NCI-H1092 treated with DMSO at 0.1 percent for 48 hours (cell line): ENCODE results near the gene MAD1L1.
"Not testable (repeated sequence)": the region's sequence is repeated elsewhere in the genome, so short reads cannot be mapped to it uniquely, and the experiment has no call there.

Source experiments
- DNase-seq: peaks from one replicate; lab custom pipeline; 2025; lab: John Stamatoyannopoulos, UW

Gene MAD1L1

GRCh38 chr7:2044311-2044882 lies 188.3 kb downstream of the MAD1L1 start:
- DNase-seq: no peak

DNA sequence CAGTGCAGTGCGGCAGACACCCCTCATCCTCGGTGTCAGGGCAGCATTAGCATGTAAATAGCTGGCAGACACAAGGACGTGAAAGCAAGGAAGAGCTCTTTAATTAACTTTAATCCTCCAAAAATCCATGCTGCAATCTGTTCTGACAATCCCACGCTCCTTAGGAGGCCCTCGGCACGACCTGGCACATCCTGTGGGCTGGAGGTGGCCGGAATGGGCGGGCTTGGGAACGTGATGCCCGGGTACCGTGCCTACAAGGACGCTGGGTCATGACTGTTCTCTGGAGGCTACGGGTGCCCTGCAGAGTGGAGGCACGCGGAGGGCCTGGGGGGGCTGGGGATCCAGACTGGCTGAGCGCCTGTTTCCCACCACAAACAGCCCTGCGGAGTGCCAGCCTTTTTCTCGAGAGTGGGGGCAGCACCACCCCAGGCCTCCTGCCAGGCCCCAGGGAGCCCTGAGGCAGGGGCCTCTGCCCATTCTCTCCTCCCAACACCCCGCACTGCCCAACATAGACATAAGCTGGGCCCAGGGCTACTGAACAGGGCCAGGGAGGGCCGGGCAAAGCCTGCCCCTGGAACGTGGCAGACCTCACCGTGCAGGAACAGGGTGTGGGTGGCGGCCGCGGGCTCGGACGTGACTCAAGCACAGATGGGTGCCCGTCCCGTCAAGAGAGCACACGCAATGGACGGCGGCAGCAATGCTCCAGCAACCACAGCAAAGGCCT lies 189.3 kb downstream of the MAD1L1 start:
- no peak for DNase-seq

- no peak for DNase-seq
Observed at GRCh38 chr7:2042650-2043049, 190.1 kb downstream of the MAD1L1 start.

GRCh38 chr7:2041496-2042367 lies 191.0 kb downstream of the MAD1L1 start:
- DNase-seq: no peak

- no peak for DNase-seq
Observed at GRCh38 chr7:2040893-2041270, 191.9 kb downstream of the MAD1L1 start.

- no peak for DNase-seq
Observed at GRCh38 chr7:2040201-2040892, 192.4 kb downstream of the MAD1L1 start.

GRCh38 chr7:2038931-2039728 lies 193.6 kb downstream of the MAD1L1 start:
- no peak for DNase-seq

- no peak for DNase-seq
Observed at GRCh38 chr7:2037808-2038522, 194.8 kb downstream of the MAD1L1 start.

DNA sequence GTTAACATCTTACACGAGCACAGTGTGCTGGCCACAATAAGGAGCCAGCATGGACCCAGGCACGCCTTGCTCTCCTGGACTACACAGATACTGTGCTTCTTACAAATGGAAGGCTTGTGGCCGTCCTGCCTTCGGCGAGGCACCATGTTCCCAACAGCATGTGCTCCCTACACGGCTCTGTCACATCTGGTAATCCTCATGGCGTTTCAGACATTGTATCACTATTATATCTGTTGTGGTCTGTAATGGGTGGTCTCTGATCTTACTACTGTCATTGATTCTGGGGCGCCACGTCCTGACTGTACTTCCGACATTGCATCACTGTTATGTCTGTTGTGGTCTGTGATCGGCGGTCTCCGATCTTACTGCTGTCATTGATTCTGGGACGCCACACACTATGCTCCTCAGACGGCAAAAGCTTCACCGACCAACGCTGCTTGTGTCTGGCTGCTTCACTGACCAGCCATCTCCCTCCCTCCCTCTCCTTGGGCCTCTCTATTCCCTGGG lies 195.4 kb downstream of the MAD1L1 start:
- no peak for DNase-seq

- no peak for DNase-seq
Observed at GRCh38 chr7:2036786-2037185, 196.0 kb downstream of the MAD1L1 start.

GRCh38 chr7:2036201-2036600 lies 196.5 kb downstream of the MAD1L1 start:
- not testable (repeated sequence) for DNase-seq

DNA sequence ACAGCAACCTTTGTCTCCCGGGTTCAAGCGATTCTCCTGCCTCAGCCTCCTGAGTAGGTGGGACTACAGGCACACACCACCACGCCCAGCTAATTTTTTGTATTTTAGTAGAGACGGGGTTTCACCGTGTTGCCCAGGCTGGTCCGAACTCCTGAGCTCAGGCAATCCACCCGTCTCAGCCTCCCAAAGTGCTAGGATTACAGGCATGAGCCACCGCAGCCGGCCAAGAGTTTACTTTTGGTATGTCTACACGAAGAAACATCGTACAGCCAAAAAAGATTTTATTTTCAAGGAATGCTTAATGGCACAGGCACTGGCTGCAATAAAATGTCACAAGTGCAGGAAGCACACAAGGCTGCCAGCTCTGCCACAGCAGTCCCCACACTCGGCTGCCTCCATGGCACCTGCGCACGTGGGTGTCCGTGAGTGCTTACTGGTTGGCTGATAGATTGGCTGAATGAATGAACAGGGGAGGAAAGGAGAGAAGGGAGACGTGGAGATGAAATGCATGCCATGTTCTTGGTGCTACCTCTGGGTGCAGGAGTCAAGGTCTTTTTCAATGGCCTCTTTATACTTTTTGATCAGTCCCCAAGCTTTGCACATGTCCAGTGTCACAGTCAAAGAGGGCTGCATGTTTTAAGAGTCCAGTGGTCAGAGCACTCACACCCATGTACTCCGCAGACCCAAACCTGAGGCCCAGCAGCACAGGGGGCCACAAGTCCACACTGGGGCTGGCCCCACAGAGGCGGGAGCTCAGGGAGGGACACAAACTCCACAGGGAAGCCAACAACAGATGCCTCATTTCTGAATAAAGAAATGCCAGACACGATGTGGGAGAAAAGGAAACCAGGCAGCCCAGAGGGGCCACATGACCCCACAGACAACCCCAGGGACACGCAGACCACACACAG lies 198.2 kb downstream of the MAD1L1 start:
- DNase-seq: no peak

DNA sequence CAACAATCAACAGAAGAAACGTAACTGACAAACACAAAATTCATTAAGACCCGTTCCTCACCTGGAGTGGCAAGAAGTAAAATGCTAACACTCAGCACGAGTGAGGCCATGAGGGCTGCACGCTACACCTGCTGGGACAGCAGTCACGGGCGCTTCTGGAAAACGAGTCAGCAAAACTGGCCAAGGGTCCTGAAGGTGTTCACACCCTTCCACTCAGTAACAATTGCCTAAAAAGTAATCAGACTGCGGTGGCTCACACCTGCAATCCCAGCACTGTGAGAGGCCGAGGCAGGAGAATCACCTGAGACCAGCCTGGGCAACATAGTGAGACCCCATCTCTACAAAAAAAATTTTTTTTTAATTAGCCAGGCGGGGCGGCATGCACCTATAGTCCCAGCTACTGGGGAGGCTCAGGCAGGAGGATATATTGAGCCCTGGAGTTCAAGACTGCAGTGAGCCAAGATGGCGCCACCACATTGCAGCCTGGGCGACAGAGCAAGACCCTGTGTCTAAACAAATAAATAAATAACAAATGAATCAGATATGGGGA lies 199.1 kb downstream of the MAD1L1 start:
- no peak for DNase-seq

GRCh38 chr7:2032876-2033407 lies 199.8 kb downstream of the MAD1L1 start:
- DNase-seq: no peak

- peak; percentile 21 for DNase-seq
Observed at GRCh38 chr7:2032030-2032875, 200.5 kb downstream of the MAD1L1 start.

DNA sequence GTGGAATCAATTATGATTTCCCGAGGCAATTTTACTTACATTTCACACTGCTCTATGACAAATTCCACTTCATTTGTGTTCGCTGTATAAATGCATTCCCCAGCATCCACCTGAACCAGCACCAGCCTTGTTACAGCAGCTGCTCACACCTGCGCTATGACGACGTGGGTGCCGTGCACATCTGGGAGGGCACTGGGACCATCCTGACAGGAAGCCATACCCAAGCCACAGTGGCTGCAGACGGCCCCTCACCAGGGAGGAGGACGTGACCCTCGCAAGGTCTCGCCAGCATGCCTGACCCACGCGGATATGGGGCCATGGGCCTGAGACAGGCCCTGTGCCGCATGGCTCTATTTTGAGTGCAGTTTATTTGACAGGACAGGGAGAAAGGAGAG lies 201.3 kb downstream of the MAD1L1 start:
- no peak for DNase-seq

DNA sequence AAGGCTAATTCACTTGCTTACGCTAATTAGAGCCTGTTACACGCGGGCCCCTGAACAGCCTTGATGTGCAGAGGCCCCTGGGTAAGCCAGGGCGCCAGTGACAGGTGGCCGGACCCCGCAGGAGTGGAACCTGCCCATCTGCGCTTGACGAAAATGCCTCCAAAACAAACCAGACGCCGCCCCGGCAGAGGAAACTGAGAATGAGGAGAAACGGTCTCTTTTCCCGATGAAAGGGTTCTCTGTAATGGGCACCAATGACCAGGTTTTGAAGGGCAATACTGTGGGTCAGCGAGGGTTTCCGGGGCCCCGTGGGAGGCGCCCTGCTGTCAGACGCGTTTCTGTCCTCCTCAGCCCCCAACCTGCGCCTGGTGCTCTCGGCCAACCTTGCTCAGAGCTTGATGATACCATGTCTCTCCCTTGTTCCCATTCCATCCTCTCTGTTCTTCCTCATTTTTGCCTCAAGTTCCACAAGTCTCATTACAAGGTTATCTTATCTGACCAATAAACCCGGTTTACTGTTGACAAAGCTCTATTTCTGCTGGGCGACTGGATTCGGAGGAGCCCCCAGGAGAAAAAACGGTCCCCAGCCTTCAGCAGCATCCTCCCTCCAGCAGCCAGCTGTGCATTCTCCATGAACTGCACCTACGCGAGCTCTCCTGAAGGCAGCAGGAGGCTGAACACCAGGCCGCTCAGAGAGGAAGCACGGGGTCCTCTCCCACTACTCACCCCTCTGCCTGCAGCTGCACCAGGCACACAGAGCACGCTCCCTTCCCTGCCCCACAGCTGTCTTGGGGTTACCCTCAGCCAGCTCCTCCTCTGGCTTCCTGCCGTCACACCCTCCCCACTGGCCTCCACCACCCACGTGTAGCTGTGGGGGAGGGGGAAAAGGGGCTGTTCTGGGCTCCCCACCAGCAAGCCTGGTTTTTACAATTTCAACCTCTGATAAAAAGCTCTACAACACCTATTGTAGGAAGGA lies 202.0 kb downstream of the MAD1L1 start:
- DNase-seq: no peak
